Measurements from ENCODE around the gene KCND3.

The KCND3 gene

DNA sequence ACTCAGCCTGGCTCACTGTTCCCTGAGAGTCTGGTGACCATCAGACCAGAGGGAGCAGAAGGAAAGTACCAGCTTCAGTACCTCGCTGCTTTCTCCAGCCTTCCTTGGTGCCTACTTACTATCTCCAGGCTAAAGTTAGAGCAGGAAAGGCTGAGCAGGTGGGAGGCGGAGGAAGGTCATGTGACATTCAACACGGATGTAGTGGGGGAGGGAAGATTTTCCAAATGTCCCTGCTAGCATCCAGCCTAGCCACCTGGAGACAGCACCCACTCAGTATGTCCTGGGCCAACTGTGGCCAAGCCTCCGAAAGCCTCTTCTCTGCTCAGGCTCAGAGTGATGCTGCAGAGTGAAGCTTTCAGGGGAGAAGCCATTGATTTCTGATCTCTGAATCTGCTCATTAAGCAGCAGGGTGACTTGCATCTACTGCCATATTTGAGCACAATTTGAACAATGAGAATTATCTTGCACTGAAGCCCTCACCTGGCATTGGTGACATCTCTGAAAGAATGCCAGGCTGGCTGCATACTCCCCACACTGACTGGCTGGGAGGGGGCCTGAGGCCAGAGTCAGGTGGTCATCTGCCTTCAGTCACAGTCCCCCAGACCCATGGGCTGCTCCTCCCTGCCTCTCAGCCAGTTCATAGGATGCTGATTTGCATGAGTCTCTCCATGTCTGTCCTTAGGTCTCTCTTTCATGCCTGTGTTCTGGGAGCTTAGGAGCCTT, 86.2 kb downstream of the KCND3 start (continued):
- TF ChIP-seq, protein P1, sequence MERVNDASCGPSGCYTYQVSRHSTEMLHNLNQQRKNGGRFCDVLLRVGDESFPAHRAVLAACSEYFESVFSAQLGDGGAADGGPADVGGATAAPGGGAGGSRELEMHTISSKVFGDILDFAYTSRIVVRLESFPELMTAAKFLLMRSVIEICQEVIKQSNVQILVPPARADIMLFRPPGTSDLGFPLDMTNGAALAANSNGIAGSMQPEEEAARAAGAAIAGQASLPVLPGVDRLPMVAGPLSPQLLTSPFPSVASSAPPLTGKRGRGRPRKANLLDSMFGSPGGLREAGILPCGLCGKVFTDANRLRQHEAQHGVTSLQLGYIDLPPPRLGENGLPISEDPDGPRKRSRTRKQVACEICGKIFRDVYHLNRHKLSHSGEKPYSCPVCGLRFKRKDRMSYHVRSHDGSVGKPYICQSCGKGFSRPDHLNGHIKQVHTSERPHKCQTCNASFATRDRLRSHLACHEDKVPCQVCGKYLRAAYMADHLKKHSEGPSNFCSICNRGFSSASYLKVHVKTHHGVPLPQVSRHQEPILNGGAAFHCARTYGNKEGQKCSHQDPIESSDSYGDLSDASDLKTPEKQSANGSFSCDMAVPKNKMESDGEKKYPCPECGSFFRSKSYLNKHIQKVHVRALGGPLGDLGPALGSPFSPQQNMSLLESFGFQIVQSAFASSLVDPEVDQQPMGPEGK (CRISPR knock-in tag; IDR thresholded peaks at IDR 0.05; ENCODE audit: borderline replicate concordance): no peak

DNA sequence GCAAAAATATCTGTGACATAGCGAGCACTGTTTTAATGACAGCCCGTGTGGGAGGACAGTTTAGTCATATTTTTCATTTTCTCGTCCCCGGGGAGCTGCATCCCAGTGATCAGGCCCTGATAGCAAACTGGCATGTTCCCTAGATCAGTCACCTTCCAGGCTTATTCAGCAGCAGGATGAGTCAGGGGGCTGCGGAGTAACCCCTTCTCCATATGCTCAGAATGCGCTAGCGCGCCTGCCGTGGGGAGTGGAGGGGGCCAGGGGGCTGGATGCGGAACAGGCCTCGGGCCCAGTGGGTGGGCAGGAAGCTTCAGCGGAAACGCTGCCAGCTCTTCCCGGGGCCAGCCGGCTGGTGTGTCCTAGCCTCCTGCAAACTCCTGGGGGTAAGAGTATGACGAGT, 94.0 kb downstream of the KCND3 start:
- peak; percentile 42; the same call in 2 of the 3 replicates for ATAC-seq
- TF ChIP-seq ZFP30 (CRISPR knock-in tag; IDR thresholded peaks at IDR 0.05) (no peak), ISL1 (CRISPR knock-in tag; IDR thresholded peaks at IDR 0.05) (no peak), ZNF565 (CRISPR knock-in tag; conservative IDR thresholded peaks at IDR 0.05; ENCODE audit: low read depth) (no peak), BACH2 (CRISPR knock-in tag; IDR thresholded peaks at IDR 0.05; ENCODE audit: borderline replicate concordance) (no peak), PPARA (CRISPR knock-in tag; IDR thresholded peaks at IDR 0.05; ENCODE audit: borderline replicate concordance) (no peak), ZNF8 (CRISPR knock-in tag; IDR thresholded peaks at IDR 0.05) (no peak), ZC3H10 (CRISPR knock-in tag; IDR thresholded peaks at IDR 0.05) (no peak), ARNTL (CRISPR knock-in tag; IDR thresholded peaks at IDR 0.05; ENCODE audit: borderline replicate concordance, low read depth) (no peak), OSR1 (CRISPR knock-in tag; IDR thresholded peaks at IDR 0.05) (no peak), TCF4 (CRISPR knock-in tag; IDR thresholded peaks at IDR 0.05; ENCODE audit: borderline replicate concordance) (no peak), ESRRG (CRISPR knock-in tag; IDR thresholded peaks at IDR 0.05) (no peak)
- TF ChIP-seq, protein P2, sequence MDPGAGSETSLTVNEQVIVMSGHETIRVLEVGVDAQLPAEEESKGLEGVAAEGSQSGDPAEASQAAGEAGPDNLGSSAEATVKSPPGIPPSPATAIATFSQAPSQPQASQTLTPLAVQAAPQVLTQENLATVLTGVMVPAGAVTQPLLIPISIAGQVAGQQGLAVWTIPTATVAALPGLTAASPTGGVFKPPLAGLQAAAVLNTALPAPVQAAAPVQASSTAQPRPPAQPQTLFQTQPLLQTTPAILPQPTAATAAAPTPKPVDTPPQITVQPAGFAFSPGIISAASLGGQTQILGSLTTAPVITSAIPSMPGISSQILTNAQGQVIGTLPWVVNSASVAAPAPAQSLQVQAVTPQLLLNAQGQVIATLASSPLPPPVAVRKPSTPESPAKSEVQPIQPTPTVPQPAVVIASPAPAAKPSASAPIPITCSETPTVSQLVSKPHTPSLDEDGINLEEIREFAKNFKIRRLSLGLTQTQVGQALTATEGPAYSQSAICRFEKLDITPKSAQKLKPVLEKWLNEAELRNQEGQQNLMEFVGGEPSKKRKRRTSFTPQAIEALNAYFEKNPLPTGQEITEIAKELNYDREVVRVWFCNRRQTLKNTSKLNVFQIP (CRISPR knock-in tag; IDR thresholded peaks at IDR 0.05; ENCODE audit: borderline replicate concordance, low read depth): no peak
- TF ChIP-seq, protein P3, sequence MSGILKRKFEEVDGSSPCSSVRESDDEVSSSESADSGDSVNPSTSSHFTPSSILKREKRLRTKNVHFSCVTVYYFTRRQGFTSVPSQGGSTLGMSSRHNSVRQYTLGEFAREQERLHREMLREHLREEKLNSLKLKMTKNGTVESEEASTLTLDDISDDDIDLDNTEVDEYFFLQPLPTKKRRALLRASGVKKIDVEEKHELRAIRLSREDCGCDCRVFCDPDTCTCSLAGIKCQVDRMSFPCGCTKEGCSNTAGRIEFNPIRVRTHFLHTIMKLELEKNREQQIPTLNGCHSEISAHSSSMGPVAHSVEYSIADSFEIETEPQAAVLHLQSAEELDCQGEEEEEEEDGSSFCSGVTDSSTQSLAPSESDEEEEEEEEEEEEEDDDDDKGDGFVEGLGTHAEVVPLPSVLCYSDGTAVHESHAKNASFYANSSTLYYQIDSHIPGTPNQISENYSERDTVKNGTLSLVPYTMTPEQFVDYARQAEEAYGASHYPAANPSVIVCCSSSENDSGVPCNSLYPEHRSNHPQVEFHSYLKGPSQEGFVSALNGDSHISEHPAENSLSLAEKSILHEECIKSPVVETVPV (CRISPR knock-in tag; IDR thresholded peaks at IDR 0.05): no peak
- TF ChIP-seq, protein P4, sequence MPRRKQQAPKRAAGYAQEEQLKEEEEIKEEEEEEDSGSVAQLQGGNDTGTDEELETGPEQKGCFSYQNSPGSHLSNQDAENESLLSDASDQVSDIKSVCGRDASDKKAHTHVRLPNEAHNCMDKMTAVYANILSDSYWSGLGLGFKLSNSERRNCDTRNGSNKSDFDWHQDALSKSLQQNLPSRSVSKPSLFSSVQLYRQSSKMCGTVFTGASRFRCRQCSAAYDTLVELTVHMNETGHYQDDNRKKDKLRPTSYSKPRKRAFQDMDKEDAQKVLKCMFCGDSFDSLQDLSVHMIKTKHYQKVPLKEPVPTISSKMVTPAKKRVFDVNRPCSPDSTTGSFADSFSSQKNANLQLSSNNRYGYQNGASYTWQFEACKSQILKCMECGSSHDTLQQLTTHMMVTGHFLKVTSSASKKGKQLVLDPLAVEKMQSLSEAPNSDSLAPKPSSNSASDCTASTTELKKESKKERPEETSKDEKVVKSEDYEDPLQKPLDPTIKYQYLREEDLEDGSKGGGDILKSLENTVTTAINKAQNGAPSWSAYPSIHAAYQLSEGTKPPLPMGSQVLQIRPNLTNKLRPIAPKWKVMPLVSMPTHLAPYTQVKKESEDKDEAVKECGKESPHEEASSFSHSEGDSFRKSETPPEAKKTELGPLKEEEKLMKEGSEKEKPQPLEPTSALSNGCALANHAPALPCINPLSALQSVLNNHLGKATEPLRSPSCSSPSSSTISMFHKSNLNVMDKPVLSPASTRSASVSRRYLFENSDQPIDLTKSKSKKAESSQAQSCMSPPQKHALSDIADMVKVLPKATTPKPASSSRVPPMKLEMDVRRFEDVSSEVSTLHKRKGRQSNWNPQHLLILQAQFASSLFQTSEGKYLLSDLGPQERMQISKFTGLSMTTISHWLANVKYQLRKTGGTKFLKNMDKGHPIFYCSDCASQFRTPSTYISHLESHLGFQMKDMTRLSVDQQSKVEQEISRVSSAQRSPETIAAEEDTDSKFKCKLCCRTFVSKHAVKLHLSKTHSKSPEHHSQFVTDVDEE (CRISPR knock-in tag; IDR thresholded peaks at IDR 0.05): no peak
- TF ChIP-seq, protein P1 (CRISPR knock-in tag; IDR thresholded peaks at IDR 0.05; ENCODE audit: borderline replicate concordance): no peak

DNA sequence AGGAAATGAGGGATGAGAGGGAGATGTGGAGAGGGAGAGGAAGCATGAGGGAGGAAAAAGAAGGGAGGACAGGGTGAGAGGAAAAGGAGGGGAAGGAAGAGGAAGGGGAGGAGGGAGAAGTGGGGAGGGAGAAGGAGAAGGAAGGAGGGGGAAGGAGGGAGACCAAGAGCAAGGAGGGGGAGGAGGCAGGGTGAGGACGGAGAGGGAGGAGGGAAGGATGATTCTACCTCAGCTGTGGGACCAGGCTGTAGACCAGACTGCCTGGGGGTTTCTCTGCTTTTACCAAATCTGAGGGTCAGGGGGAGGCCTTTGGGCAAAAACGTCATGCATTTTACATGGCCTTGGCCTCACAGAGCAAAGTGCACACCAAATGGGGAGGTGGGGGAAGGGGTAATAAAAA, 94.5 kb downstream of the KCND3 start:
- TF ChIP-seq PPARA (CRISPR knock-in tag; IDR thresholded peaks at IDR 0.05; ENCODE audit: borderline replicate concordance): no peak
- TF ChIP-seq ZNF565 (CRISPR knock-in tag; conservative IDR thresholded peaks at IDR 0.05; ENCODE audit: low read depth): no peak
- no peak for TF ChIP-seq ZFP3 (CRISPR knock-in tag; IDR thresholded peaks at IDR 0.05)
- TF ChIP-seq OSR1 (CRISPR knock-in tag; IDR thresholded peaks at IDR 0.05): no peak
- no peak for TF ChIP-seq ARNTL (CRISPR knock-in tag; IDR thresholded peaks at IDR 0.05; ENCODE audit: borderline replicate concordance, low read depth)
- TF ChIP-seq TOX (CRISPR knock-in tag; IDR thresholded peaks at IDR 0.05; ENCODE audit: borderline replicate concordance): no peak
- TF ChIP-seq, protein P3 (CRISPR knock-in tag; IDR thresholded peaks at IDR 0.05): no peak
- no peak for TF ChIP-seq ESRRG (CRISPR knock-in tag; IDR thresholded peaks at IDR 0.05)
- TF ChIP-seq TCF4 (CRISPR knock-in tag; IDR thresholded peaks at IDR 0.05; ENCODE audit: borderline replicate concordance): no peak
- no peak for TF ChIP-seq RARB (CRISPR knock-in tag; IDR thresholded peaks at IDR 0.05)
- no peak for TF ChIP-seq SNAI2 (CRISPR knock-in tag; IDR thresholded peaks at IDR 0.05)

More for the DNA sequence above, 94.5 kb downstream of the KCND3 start:
- no peak for ATAC-seq

Measured in SK-N-SH treated with all-trans-retinoic acid at 6 μM for 48 hours (cell line).